NT2/D1 (cell line): ENCODE data around the gene NOX5.

Experiments
- SUZ12 ChIP-seq: IDR thresholded peaks from 2 replicates; pipeline ENCODE4 v1.6.1; 2011; ENCODE audit not compliant: insufficient read length, insufficient read depth; ENCODE audit errors: extremely low read depth
- YY1 ChIP-seq: IDR thresholded peaks from 2 replicates; pipeline ENCODE4 v1.6.1; 2011; ENCODE audit not compliant: insufficient read length, insufficient read depth

GRCh38 chr15:69074843-69075224, 60.3 kb downstream of the NOX5 start:
- TF ChIP-seq YY1: no peak
- no peak for TF ChIP-seq SUZ12
